HG02642 (cell line): ENCODE data around the gene EXOSC2.

ENCODE experiments used
- ATAC-seq: cut with Tn5 transposase; IDR thresholded peaks from one replicate; pipeline ENCODE4 v1.9.1; 2021; ENCODE audit warnings: mild to moderate bottlenecking; ENCODE audit not compliant: unreplicated experiment, poor library complexity

The EXOSC2 gene

GRCh38 chr9:130693426-130694191, at the start of gene EXOSC2:
TSS of gene EXOSC2 (plus strand) at chr9:130693780. CDS start at chr9:130693792, 12 bp downstream.
- peak; percentile 95 for ATAC-seq

DNA sequence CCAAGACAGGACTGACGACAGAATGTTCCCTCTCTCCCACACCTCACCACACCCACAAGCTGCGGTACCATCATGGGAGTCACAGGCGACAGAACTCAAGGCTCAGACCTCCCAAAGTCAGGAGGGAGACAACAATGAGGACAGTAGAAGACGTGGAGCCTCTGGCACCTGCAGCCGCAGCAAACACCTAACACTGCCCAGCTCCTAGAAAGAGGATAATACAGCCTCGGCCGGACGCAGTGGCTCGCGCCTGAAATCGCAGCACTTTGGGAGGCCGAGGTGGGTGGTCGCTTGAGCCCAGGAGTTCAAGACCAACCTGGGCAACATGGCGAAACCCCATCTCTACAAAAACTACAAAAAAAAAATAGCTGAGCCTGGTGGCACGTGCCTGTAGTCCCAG, 42.4 kb upstream of the EXOSC2 start:
- no peak for ATAC-seq

- no peak for ATAC-seq
Measured at GRCh38 chr9:130651752-130652151, 41.8 kb upstream of the EXOSC2 start.

- ATAC-seq, result no peak
Measured at GRCh38 chr9:130654879-130655278, 38.7 kb upstream of the EXOSC2 start.

DNA sequence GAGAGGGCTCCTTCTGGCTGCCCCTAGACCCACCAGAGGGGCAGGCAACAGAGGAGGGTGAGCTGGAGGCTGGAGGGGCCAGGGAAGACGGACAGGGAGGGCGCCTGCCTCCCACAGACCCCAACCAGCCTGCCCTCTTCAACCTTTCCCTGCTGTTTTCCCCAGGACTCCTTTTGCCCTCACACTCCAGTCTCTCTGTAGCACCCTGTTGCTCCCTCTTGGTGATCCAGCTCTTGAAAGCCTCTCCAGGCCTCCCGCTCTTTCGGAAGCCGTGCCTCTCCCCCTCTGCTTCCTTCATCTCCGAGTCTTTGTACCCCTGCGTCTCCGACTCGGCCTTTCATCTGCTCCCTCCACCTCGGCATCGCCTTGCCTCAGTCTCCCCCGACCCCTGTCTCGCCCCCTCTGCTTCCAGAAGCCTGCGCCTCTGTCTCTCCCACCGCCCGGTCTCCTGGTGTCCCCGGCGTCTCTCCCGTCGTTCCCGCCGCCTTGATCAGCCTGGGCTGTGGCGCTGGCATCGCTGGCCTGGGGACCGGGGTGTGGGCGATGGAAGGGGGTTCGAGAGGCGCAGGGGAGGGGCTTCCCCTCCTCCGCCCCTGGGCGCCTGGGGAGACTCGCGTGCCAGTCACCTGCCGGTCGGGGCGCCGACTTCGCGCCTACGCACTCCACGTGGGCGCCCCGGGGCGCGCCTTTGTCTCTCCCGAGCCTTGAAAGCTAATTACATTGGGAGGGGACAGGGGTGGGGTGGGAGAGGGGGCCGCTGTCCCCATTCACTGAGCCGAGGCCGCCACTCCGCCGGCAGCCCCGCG, 34.5 kb upstream of the EXOSC2 start:
- ATAC-seq, result no peak

DNA sequence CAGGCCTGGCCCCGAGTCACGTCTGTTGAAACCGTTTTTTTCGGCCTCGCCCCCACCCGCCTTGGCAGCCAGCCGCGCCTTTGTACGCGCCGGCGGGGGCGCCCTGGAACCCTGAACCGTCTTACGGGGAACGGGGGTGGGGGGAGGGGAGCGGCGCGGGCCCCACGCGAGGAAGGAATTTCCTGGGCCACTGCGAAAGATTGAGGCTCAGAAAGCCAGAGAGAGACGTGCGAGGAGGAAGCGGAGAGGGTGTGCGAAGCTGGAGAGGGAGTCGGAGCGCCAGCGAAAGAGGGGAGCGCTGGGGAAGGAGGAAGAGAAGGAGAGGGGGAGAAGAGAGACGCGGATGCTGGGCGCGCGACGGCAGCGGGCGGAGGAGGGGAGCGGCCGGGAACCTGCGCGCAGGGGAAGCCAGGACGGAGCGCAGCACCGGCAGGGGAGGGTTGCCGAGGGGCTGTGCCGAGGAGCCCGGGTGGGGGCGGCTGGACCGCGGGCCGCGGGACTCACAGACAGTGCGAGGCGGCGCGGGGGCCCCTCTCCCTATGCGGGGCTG, 33.8 kb upstream of the EXOSC2 start:
- no peak for ATAC-seq

DNA sequence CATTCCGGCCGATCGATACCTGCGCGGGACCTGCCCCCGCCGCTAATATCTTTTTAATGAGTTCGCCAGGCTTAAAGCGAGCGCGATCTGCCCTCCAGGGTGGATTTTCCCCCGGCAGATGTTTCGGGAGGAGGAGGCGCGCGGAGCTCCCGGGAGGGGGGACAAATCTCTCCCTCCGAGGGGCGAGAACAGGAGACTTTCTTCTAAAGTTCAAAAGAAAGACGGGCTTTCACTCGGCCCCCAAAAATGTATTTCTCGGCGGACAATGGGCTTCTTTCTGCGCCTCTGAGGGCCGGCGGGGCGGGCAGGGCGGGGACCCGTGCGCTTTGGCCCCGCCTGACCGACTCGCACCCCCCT, 33.3 kb upstream of the EXOSC2 start:
- ATAC-seq, result no peak

- no peak for ATAC-seq
Measured at GRCh38 chr9:130660683-130661450, 32.7 kb upstream of the EXOSC2 start.

DNA sequence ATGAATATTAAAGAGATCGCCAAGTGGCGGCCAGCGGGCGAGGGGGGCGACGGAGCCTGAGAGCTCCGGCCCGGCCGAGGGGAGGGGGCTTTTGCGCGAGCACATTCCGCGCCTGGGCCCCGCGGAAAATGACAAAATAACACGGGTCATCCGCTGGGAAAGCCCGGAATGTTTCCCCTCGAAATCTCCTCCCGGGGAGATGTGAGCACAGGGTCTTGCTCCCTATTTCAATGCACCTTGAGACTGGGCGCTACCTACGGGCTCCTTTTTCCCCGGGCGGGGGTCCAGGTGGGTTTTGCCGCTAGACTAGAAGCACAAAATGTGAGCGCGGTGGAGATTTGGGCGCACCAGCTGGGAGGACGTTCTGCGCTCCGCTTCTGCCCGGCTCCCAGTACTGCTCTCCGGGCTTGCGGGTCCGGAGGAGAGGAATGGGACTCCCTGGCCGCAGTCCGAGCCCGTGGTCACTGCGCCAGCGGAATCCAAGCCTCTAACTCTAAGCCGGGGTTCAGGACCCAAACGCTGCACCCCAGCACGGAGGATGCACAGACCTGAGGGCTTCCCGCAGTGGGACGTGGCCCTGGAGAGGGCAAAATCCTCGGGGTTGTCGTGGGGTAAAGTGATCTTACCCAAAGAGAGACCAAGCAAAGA, 32.0 kb upstream of the EXOSC2 start:
- ATAC-seq, result no peak

GRCh38 chr9:130662099-130662969, 31.2 kb upstream of the EXOSC2 start:
- no peak for ATAC-seq

DNA sequence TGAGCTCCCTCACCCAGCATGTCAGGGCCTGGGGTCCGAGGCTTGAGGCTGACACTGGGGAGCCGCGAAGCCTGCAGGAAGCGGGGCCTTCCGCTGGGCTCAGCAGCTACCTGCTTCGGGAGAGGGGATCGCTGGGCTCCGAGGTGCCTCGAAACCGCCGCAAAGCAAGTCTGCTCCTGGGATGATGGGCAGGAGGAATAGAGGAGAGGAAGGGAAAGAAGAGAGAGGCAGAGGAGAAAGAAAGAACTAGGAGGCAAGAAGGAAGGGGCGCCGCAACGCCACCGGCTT, 30.7 kb upstream of the EXOSC2 start:
- no peak for ATAC-seq

DNA sequence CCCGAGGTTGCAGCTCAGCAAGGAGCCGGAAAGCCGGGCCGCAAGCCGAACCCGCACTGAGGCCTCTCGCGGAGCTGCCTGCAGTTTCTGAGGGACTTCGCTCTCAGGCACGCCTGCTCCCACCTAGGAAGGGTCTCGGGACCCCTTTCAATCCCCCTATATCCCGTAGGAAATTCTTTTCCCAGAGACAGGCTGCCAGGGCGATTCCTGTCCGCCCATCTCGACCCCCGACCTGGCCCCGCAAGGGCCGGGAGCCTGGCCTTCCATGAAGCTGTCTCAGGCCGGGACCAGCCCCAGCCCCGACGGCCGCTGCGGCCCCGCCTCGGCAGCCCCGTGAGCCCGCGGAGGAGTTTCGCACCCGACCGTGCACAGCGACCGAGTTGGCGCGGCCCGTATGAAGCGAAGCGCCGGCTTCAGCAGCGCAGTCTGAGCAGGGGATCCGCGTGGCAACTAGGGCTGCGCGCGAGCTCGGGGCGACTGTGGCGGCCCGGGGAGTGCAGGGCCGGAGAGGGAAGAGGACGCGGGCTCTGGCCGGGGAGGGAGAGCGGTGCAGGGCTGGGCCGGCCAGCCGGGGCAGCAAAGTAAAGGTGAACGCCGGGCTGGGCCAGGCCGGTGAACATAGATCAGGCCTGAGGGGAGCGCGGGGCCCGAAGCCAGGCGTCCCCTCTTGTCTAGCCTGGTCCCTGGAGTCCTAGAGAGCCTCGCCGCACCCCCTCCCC, 30.2 kb upstream of the EXOSC2 start:
- ATAC-seq, result no peak

GRCh38 chr9:130663977-130664250, 29.7 kb upstream of the EXOSC2 start:
- ATAC-seq, result no peak

- ATAC-seq, result no peak
Measured at GRCh38 chr9:130664251-130665028, 29.1 kb upstream of the EXOSC2 start, which contains the start of gene PRDM12. TSS of gene PRDM12 (plus strand) at chr9:130664594. CDS start at chr9:130664654, 60 bp downstream.

DNA sequence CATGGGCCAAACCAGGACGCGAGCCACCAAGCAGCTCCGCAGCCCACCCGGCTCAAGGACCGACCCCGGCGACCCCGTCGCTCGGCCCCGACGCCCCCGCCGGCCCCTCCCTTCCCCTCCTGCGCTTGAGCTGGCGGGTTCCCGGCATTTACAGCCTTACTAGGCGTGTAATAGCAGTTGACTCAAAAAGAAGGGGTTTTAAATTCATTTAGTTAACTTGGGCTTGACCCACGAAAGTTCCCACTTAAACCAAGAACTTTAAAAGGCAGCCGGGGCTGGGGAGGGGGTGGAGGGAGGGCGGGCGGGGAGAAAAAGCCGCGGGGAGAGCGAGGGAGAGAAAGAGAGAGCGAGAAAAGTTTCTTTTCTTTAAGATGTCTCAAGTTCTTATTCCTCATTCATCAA, 28.6 kb upstream of the EXOSC2 start:
- no peak for ATAC-seq

GRCh38 chr9:130665431-130666392, 27.9 kb upstream of the EXOSC2 start:
- ATAC-seq, result no peak
